SK-N-SH treated with all-trans-retinoic acid at 6 μM for 48 hours (cell line): ENCODE measurements around the gene CMIP.

Experiments used
- OSR1 ChIP-seq: fragments of 250-450 bp; sonication (Bioruptor Pico); IDR thresholded peaks from 2 replicates; pipeline ENCODE4 v1.8.0; 2022; ENCODE audit warnings: moderate library complexity, mild to moderate bottlenecking, inconsistent platforms
- PPARA ChIP-seq: fragments of 250-450 bp; sonication (Bioruptor Pico); IDR thresholded peaks from 2 replicates; pipeline ENCODE4 v1.5.0; 2020; ENCODE audit warnings: mild to moderate bottlenecking, borderline replicate concordance
- TCF4 ChIP-seq: fragments of 250-450 bp; sonication (Bioruptor Pico); IDR thresholded peaks from 2 replicates; pipeline ENCODE4 v1.8.0; 2021; ENCODE audit warnings: mild to moderate bottlenecking, moderate library complexity, borderline replicate concordance
- TF ChIP-seq, protein P1 (sequence below): fragments of 250-450 bp; sonication (Bioruptor Pico); IDR thresholded peaks from 2 replicates; pipeline ENCODE4 v1.8.0; 2020; ENCODE audit warnings: mild to moderate bottlenecking, moderate library complexity, borderline replicate concordance

- TF ChIP-seq, protein P1, sequence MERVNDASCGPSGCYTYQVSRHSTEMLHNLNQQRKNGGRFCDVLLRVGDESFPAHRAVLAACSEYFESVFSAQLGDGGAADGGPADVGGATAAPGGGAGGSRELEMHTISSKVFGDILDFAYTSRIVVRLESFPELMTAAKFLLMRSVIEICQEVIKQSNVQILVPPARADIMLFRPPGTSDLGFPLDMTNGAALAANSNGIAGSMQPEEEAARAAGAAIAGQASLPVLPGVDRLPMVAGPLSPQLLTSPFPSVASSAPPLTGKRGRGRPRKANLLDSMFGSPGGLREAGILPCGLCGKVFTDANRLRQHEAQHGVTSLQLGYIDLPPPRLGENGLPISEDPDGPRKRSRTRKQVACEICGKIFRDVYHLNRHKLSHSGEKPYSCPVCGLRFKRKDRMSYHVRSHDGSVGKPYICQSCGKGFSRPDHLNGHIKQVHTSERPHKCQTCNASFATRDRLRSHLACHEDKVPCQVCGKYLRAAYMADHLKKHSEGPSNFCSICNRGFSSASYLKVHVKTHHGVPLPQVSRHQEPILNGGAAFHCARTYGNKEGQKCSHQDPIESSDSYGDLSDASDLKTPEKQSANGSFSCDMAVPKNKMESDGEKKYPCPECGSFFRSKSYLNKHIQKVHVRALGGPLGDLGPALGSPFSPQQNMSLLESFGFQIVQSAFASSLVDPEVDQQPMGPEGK, result no peak
- TF ChIP-seq PPARA (no peak), OSR1 (no peak), TCF4 (CRISPR knock-in tag) (no peak)
These were observed 76.0 kb downstream of the CMIP start for GRCh38 chr16:81520560-81521135.
